ENCODE results near the gene MDGA2.
A peak's percentile ranks its signal among the peaks of the same experiment; 100 is the strongest.

Gene MDGA2

GRCh38 chr14:47490353-47490752, 185.1 kb downstream of the MDGA2 start:
- FAIRE-seq: no peak
- DNase-seq (ENCODE audit: insufficient read length, low spot score): no peak
- TF ChIP-seq POLR2A (IDR thresholded peaks at IDR 0.05; ENCODE audit: low read depth, low read length): no peak

GRCh38 chr14:47485421-47485820, 190.0 kb downstream of the MDGA2 start:
- DNase-seq (ENCODE audit: insufficient read length, low spot score): no peak
- no peak for TF ChIP-seq POLR2A (IDR thresholded peaks at IDR 0.05; ENCODE audit: low read depth, low read length)
- no peak for FAIRE-seq

- no peak for FAIRE-seq
These were observed 192.0 kb downstream of the MDGA2 start for GRCh38 chr14:47483449-47483848.

GRCh38 chr14:47471075-47471474, 204.3 kb downstream of the MDGA2 start:
- FAIRE-seq (no peak), DNase-seq (ENCODE audit: insufficient read length, low spot score) (no peak)
- no peak for TF ChIP-seq POLR2A (IDR thresholded peaks at IDR 0.05; ENCODE audit: low read depth, low read length)

More at GRCh38 chr14:47483449-47483848, 192.0 kb downstream of the MDGA2 start:
- TF ChIP-seq POLR2A (IDR thresholded peaks at IDR 0.05; ENCODE audit: low read depth, low read length): no peak
- no peak for DNase-seq (ENCODE audit: insufficient read length, low spot score)

GRCh38 chr14:47466916-47467315, 208.5 kb downstream of the MDGA2 start:
- DNase-seq (ENCODE audit: insufficient read length, low spot score) (no peak), FAIRE-seq (no peak)
- TF ChIP-seq POLR2A (IDR thresholded peaks at IDR 0.05; ENCODE audit: low read depth, low read length): no peak

- no peak for FAIRE-seq
- DNase-seq (ENCODE audit: insufficient read length, low spot score): no peak
- TF ChIP-seq POLR2A (IDR thresholded peaks at IDR 0.05; ENCODE audit: low read depth, low read length): no peak
These were observed 221.4 kb downstream of the MDGA2 start for GRCh38 chr14:47454025-47454424.

- no peak for DNase-seq (ENCODE audit: insufficient read length, low spot score)
- FAIRE-seq: no peak
- no peak for TF ChIP-seq POLR2A (IDR thresholded peaks at IDR 0.05; ENCODE audit: low read depth, low read length)
These were observed 228.3 kb downstream of the MDGA2 start for GRCh38 chr14:47447076-47447475.

GRCh38 chr14:47442211-47442610, 233.2 kb downstream of the MDGA2 start:
- peak; percentile 27 for DNase-seq (ENCODE audit: insufficient read length, low spot score)
- FAIRE-seq: peak; percentile 92
- TF ChIP-seq POLR2A (IDR thresholded peaks at IDR 0.05; ENCODE audit: low read depth, low read length): no peak

GRCh38 chr14:47439953-47440352, 235.5 kb downstream of the MDGA2 start:
- DNase-seq (ENCODE audit: insufficient read length, low spot score): no peak
- no peak for FAIRE-seq
- no peak for TF ChIP-seq POLR2A (IDR thresholded peaks at IDR 0.05; ENCODE audit: low read depth, low read length)

- peak; percentile 23 for FAIRE-seq
- DNase-seq (ENCODE audit: insufficient read length, low spot score): peak; percentile 3
- no peak for TF ChIP-seq POLR2A (IDR thresholded peaks at IDR 0.05; ENCODE audit: low read depth, low read length)
These were observed 236.7 kb downstream of the MDGA2 start for GRCh38 chr14:47438650-47439140.

GRCh38 chr14:47435331-47435965, 240.0 kb downstream of the MDGA2 start:
- FAIRE-seq: no peak
- no peak for DNase-seq (ENCODE audit: insufficient read length, low spot score)
- TF ChIP-seq POLR2A (IDR thresholded peaks at IDR 0.05; ENCODE audit: low read depth, low read length): no peak

GRCh38 chr14:47427629-47428028, 247.8 kb downstream of the MDGA2 start:
- FAIRE-seq: no peak
- DNase-seq (ENCODE audit: insufficient read length, low spot score): no peak
- no peak for TF ChIP-seq POLR2A (IDR thresholded peaks at IDR 0.05; ENCODE audit: low read depth, low read length)

GRCh38 chr14:47425302-47425701, 250.1 kb downstream of the MDGA2 start:
- no peak for TF ChIP-seq POLR2A (IDR thresholded peaks at IDR 0.05; ENCODE audit: low read depth, low read length)
- DNase-seq (ENCODE audit: insufficient read length, low spot score) (no peak), FAIRE-seq (no peak)

GRCh38 chr14:47422191-47422590, 253.2 kb downstream of the MDGA2 start:
- TF ChIP-seq POLR2A (IDR thresholded peaks at IDR 0.05; ENCODE audit: low read depth, low read length): no peak
- FAIRE-seq (no peak), DNase-seq (ENCODE audit: insufficient read length, low spot score) (no peak)

- TF ChIP-seq POLR2A (IDR thresholded peaks at IDR 0.05; ENCODE audit: low read depth, low read length): no peak
- FAIRE-seq (no peak), DNase-seq (ENCODE audit: insufficient read length, low spot score) (no peak)
These were observed 263.9 kb downstream of the MDGA2 start for GRCh38 chr14:47411523-47411922.
